HG03025 (cell line): ENCODE data around the gene SMCHD1.
"Not testable (repeated sequence)": the region's sequence is repeated elsewhere in the genome, so short reads cannot be mapped to it uniquely, and the experiment has no call there.

Source experiments
- ATAC-seq: cut with Tn5 transposase; IDR thresholded peaks from one replicate; pipeline ENCODE4 v1.9.1; 2021; ENCODE audit warnings: mild to moderate bottlenecking, moderate library complexity; ENCODE audit not compliant: unreplicated experiment, low FRiP score

SMCHD1 gene

GRCh38 chr18:2656981-2657512 lies 1.5 kb downstream of the SMCHD1 start:
- ATAC-seq: no peak

GRCh38 chr18:2657788-2658458 lies 2.4 kb downstream of the SMCHD1 start:
- no peak for ATAC-seq

- not testable (repeated sequence) for ATAC-seq
Observed at GRCh38 chr18:2660849-2661248, 5.3 kb downstream of the SMCHD1 start.

- not testable (repeated sequence) for ATAC-seq
Observed at GRCh38 chr18:2662288-2662687, 6.8 kb downstream of the SMCHD1 start.

GRCh38 chr18:2662990-2663389 lies 7.5 kb downstream of the SMCHD1 start:
- no peak for ATAC-seq

GRCh38 chr18:2672410-2672809 lies 16.9 kb downstream of the SMCHD1 start:
- ATAC-seq: no peak

- ATAC-seq: no peak
Observed at GRCh38 chr18:2672872-2673271, 17.3 kb downstream of the SMCHD1 start.

GRCh38 chr18:2678933-2679332 lies 23.4 kb downstream of the SMCHD1 start:
- not testable (repeated sequence) for ATAC-seq

- no peak for ATAC-seq
Observed at GRCh38 chr18:2680216-2680792, 24.8 kb downstream of the SMCHD1 start.

- no peak for ATAC-seq
Observed at GRCh38 chr18:2681993-2682603, 26.6 kb downstream of the SMCHD1 start.

- no peak for ATAC-seq
Observed at GRCh38 chr18:2683055-2683454, 27.5 kb downstream of the SMCHD1 start.

GRCh38 chr18:2686349-2686968 lies 30.9 kb downstream of the SMCHD1 start:
- ATAC-seq: no peak

- ATAC-seq: no peak
Observed at GRCh38 chr18:2687390-2688001, 32.0 kb downstream of the SMCHD1 start.

GRCh38 chr18:2692508-2692907 lies 37.0 kb downstream of the SMCHD1 start:
- ATAC-seq: no peak

GRCh38 chr18:2697184-2697583 lies 41.7 kb downstream of the SMCHD1 start:
- no peak for ATAC-seq

- no peak for ATAC-seq
Observed at GRCh38 chr18:2699001-2699400, 43.5 kb downstream of the SMCHD1 start.

GRCh38 chr18:2704541-2704940 lies 49.0 kb downstream of the SMCHD1 start:
- no peak for ATAC-seq

- no peak for ATAC-seq
Observed at GRCh38 chr18:2706903-2707302, 51.4 kb downstream of the SMCHD1 start.

- ATAC-seq: no peak
Observed at GRCh38 chr18:2707551-2708168, 52.1 kb downstream of the SMCHD1 start.

- no peak for ATAC-seq
Observed at GRCh38 chr18:2709316-2709715, 53.8 kb downstream of the SMCHD1 start.
